HG03097 (cell line): ENCODE measurements around the gene PRKCQ.
A peak's percentile ranks its signal among the peaks of the same experiment; 100 is the strongest.
"Not testable (repeated sequence)": the region's sequence is repeated elsewhere in the genome, so short reads cannot be mapped to it uniquely, and the experiment has no call there.

Experiments used
- ATAC-seq: cut with Tn5 transposase; IDR thresholded peaks from one replicate; pipeline ENCODE4 v1.9.1; 2021; ENCODE audit not compliant: unreplicated experiment, low FRiP score

The PRKCQ gene

GRCh38 chr10:6597478-6597877 lies 17.4 kb upstream of the PRKCQ start:
- no peak for ATAC-seq

GRCh38 chr10:6595499-6595898 lies 15.4 kb upstream of the PRKCQ start:
- ATAC-seq: no peak

- ATAC-seq: no peak
These were observed 13.2 kb upstream of the PRKCQ start for GRCh38 chr10:6593241-6593671.

- no peak for ATAC-seq
These were observed 12.0 kb upstream of the PRKCQ start for GRCh38 chr10:6592080-6592479.

- ATAC-seq: no peak
These were observed 11.6 kb upstream of the PRKCQ start for GRCh38 chr10:6591668-6592067.

GRCh38 chr10:6590100-6590499 lies 10.0 kb upstream of the PRKCQ start:
- no peak for ATAC-seq

- ATAC-seq: no peak
These were observed 9.4 kb upstream of the PRKCQ start for GRCh38 chr10:6589287-6590094.

GRCh38 chr10:6588845-6589244 lies 8.8 kb upstream of the PRKCQ start:
- ATAC-seq: no peak

- no peak for ATAC-seq
These were observed 8.0 kb upstream of the PRKCQ start for GRCh38 chr10:6588082-6588481.

GRCh38 chr10:6586501-6586900 lies 6.4 kb upstream of the PRKCQ start:
- no peak for ATAC-seq

- no peak for ATAC-seq
These were observed 3.4 kb upstream of the PRKCQ start for GRCh38 chr10:6583447-6583846.

- not testable (repeated sequence) for ATAC-seq
These were observed 2.8 kb upstream of the PRKCQ start for GRCh38 chr10:6582913-6583312.

- ATAC-seq: no peak
These were observed 2.2 kb upstream of the PRKCQ start for GRCh38 chr10:6582298-6582697.

- no peak for ATAC-seq
These were observed 1.7 kb upstream of the PRKCQ start for GRCh38 chr10:6581778-6582228.

GRCh38 chr10:6581223-6581622 lies 1.1 kb upstream of the PRKCQ start:
- ATAC-seq: not testable (repeated sequence)

- peak; percentile 92 for ATAC-seq
These were observed 378 bp upstream of the PRKCQ start for GRCh38 chr10:6580279-6581029.

- no peak for ATAC-seq
These were observed 733 bp downstream of the PRKCQ start for GRCh38 chr10:6579183-6579903.

GRCh38 chr10:6578795-6579182 lies 1.3 kb downstream of the PRKCQ start:
- ATAC-seq: no peak

GRCh38 chr10:6578251-6578771 lies 1.8 kb downstream of the PRKCQ start:
- ATAC-seq: no peak

GRCh38 chr10:6576326-6576725 lies 3.8 kb downstream of the PRKCQ start:
- no peak for ATAC-seq

GRCh38 chr10:6574664-6575176 lies 5.4 kb downstream of the PRKCQ start:
- ATAC-seq: no peak
